ENCODE results near the gene MRPL12. TPM values are rescaled to one million over a fixed set of nuclear protein-coding genes. Genes with fewer than 3 reads are reported as not detected.
A peak's percentile ranks its signal among the peaks of the same experiment; 100 is the strongest.

MRPL12 gene
- total and polyA plus RNA-seq, 9 donors, result 10.2 to 65.8 (median 57.5) TPM

GRCh38 chr17:81680150-81680549, 23.0 kb upstream of the MRPL12 start:
- Histone ChIP-seq H3K36me3 (ENCODE audit: control insufficient read depth, insufficient read depth, low read length) (peaks cover 11% of the 10 kb centered on the region), H3K9me3 (replicated peaks; ENCODE audit: control insufficient read depth, low read depth, low read length) (no peaks in the 10 kb centered on the region), H3K27me3 (ENCODE audit: control insufficient read depth, insufficient read depth, low read length) (no peaks in the 10 kb centered on the region), H3K27ac (ENCODE audit: low read length) (no peak overlapping the region), H3K4me3 (ENCODE audit: low read length) (no peak overlapping the region), H3K4me1 (ENCODE audit: control insufficient read depth, insufficient read depth, low read length) (peaks cover 21% of the 10 kb centered on the region)
- WGBS (ENCODE audit: insufficient coverage), result 82% methylated on average over 11 of the region's 11 CpGs
- no peak for DNase-seq

- DNase-seq, result no peak
- H3K4me1 ChIP-seq (ENCODE audit: control insufficient read depth, insufficient read depth, low read length), result peaks cover 26% of the 10 kb centered on the region
- no peaks in the 10 kb centered on the region for H3K9me3 ChIP-seq (replicated peaks; ENCODE audit: control insufficient read depth, low read depth, low read length)
Measured at GRCh38 chr17:81681672-81682071, 21.5 kb upstream of the MRPL12 start.

GRCh38 chr17:81682565-81683207, 20.5 kb upstream of the MRPL12 start:
- H3K27ac ChIP-seq (ENCODE audit: low read length), result no peak overlapping the region
- 37% methylated on average over 16 of the region's 19 CpGs for WGBS (ENCODE audit: insufficient coverage)
- no peaks in the 10 kb centered on the region for H3K27me3 ChIP-seq (ENCODE audit: control insufficient read depth, insufficient read depth, low read length)
- peaks cover 34% of the 10 kb centered on the region for H3K36me3 ChIP-seq (ENCODE audit: control insufficient read depth, insufficient read depth, low read length)
- peak overlapping the region; percentile 76 for H3K4me3 ChIP-seq (ENCODE audit: low read length)
- DNase-seq, result no peak
- H3K9me3 ChIP-seq (replicated peaks; ENCODE audit: control insufficient read depth, low read depth, low read length), result no peaks in the 10 kb centered on the region
- H3K4me1 ChIP-seq (ENCODE audit: control insufficient read depth, insufficient read depth, low read length), result peaks cover 26% of the 10 kb centered on the region

More at GRCh38 chr17:81681672-81682071, 21.5 kb upstream of the MRPL12 start:
- WGBS (ENCODE audit: insufficient coverage), result 73% methylated on average over 15 of the region's 17 CpGs
- Histone ChIP-seq H3K36me3 (ENCODE audit: control insufficient read depth, insufficient read depth, low read length) (peaks cover 24% of the 10 kb centered on the region), H3K27ac (ENCODE audit: low read length) (no peak overlapping the region), H3K27me3 (ENCODE audit: control insufficient read depth, insufficient read depth, low read length) (no peaks in the 10 kb centered on the region), H3K4me3 (ENCODE audit: low read length) (no peak overlapping the region)

GRCh38 chr17:81683208-81683583, 20.0 kb upstream of the MRPL12 start:
- no peaks in the 10 kb centered on the region for H3K9me3 ChIP-seq (replicated peaks; ENCODE audit: control insufficient read depth, low read depth, low read length)
- H3K27ac ChIP-seq (ENCODE audit: low read length), result peak overlapping the region; percentile 32
- DNase-seq, result no peak
- H3K4me1 ChIP-seq (ENCODE audit: control insufficient read depth, insufficient read depth, low read length), result peaks cover 26% of the 10 kb centered on the region
- H3K4me3 ChIP-seq (ENCODE audit: low read length), result peak overlapping the region; percentile 76
- H3K36me3 ChIP-seq (ENCODE audit: control insufficient read depth, insufficient read depth, low read length), result peaks cover 39% of the 10 kb centered on the region
- H3K27me3 ChIP-seq (ENCODE audit: control insufficient read depth, insufficient read depth, low read length), result no peaks in the 10 kb centered on the region
- WGBS (ENCODE audit: insufficient coverage), result 0% methylated on average over 37 of the region's 37 CpGs

GRCh38 chr17:81683584-81684441, 19.4 kb upstream of the MRPL12 start, which contains the start of the genes ARL16 and HGS:
Gene ARL16, minus strand, starts transcription at chr17:81683797. Its CDS starts 44 bp downstream, at chr17:81683753.
Gene HGS, plus strand, starts transcription at chr17:81684011. Its CDS starts 56 bp downstream, at chr17:81684067.
- H3K9me3 ChIP-seq (replicated peaks; ENCODE audit: control insufficient read depth, low read depth, low read length), result no peaks in the 10 kb centered on the region
- no peaks in the 10 kb centered on the region for H3K27me3 ChIP-seq (ENCODE audit: control insufficient read depth, insufficient read depth, low read length)
- H3K36me3 ChIP-seq (ENCODE audit: control insufficient read depth, insufficient read depth, low read length), result peaks cover 45% of the 10 kb centered on the region
- DNase-seq, result peak; percentile 100
- H3K27ac ChIP-seq (ENCODE audit: low read length), result peak within 1 kb of the TSS; percentile 32
- WGBS (ENCODE audit: insufficient coverage), result under 1% methylated on average over 112 of the region's 112 CpGs
- H3K4me3 ChIP-seq (ENCODE audit: low read length), result peak within 1 kb of the TSS; percentile 76
- peaks cover 26% of the 10 kb centered on the region for H3K4me1 ChIP-seq (ENCODE audit: control insufficient read depth, insufficient read depth, low read length)

- peaks cover 52% of the 10 kb centered on the region for H3K36me3 ChIP-seq (ENCODE audit: control insufficient read depth, insufficient read depth, low read length)
- H3K27me3 ChIP-seq (ENCODE audit: control insufficient read depth, insufficient read depth, low read length), result no peaks in the 10 kb centered on the region
- peak overlapping the region; percentile 76 for H3K4me3 ChIP-seq (ENCODE audit: low read length)
- 4% methylated on average over 16 of the region's 16 CpGs for WGBS (ENCODE audit: insufficient coverage)
- no peak for DNase-seq
- peaks cover 26% of the 10 kb centered on the region for H3K4me1 ChIP-seq (ENCODE audit: control insufficient read depth, insufficient read depth, low read length)
- H3K9me3 ChIP-seq (replicated peaks; ENCODE audit: control insufficient read depth, low read depth, low read length), result no peaks in the 10 kb centered on the region
- peak overlapping the region; percentile 13 for H3K27ac ChIP-seq (ENCODE audit: low read length)
Measured at GRCh38 chr17:81684442-81684911, 18.7 kb upstream of the MRPL12 start.

GRCh38 chr17:81685108-81685507, 18.1 kb upstream of the MRPL12 start:
- no peaks in the 10 kb centered on the region for H3K9me3 ChIP-seq (replicated peaks; ENCODE audit: control insufficient read depth, low read depth, low read length)
- WGBS (ENCODE audit: insufficient coverage), result 84% methylated on average over 11 of the region's 12 CpGs
- H3K27ac ChIP-seq (ENCODE audit: low read length), result no peak overlapping the region
- H3K36me3 ChIP-seq (ENCODE audit: control insufficient read depth, insufficient read depth, low read length), result peaks cover 58% of the 10 kb centered on the region
- H3K4me1 ChIP-seq (ENCODE audit: control insufficient read depth, insufficient read depth, low read length), result peaks cover 26% of the 10 kb centered on the region
- peak overlapping the region; percentile 76 for H3K4me3 ChIP-seq (ENCODE audit: low read length)
- DNase-seq, result no peak
- no peaks in the 10 kb centered on the region for H3K27me3 ChIP-seq (ENCODE audit: control insufficient read depth, insufficient read depth, low read length)

- H3K27ac ChIP-seq (ENCODE audit: low read length), result no peak overlapping the region
- no peaks in the 10 kb centered on the region for H3K9me3 ChIP-seq (replicated peaks; ENCODE audit: control insufficient read depth, low read depth, low read length)
- peaks cover 26% of the 10 kb centered on the region for H3K4me1 ChIP-seq (ENCODE audit: control insufficient read depth, insufficient read depth, low read length)
- DNase-seq, result no peak
- 92% methylated on average over 20 of the region's 20 CpGs for WGBS (ENCODE audit: insufficient coverage)
- no peaks in the 10 kb centered on the region for H3K27me3 ChIP-seq (ENCODE audit: control insufficient read depth, insufficient read depth, low read length)
- H3K4me3 ChIP-seq (ENCODE audit: low read length), result no peak overlapping the region
- peaks cover 63% of the 10 kb centered on the region for H3K36me3 ChIP-seq (ENCODE audit: control insufficient read depth, insufficient read depth, low read length)
Measured at GRCh38 chr17:81686614-81687013, 16.6 kb upstream of the MRPL12 start.

GRCh38 chr17:81687770-81688541, 15.2 kb upstream of the MRPL12 start:
- Histone ChIP-seq H3K27me3 (ENCODE audit: control insufficient read depth, insufficient read depth, low read length) (no peaks in the 10 kb centered on the region), H3K36me3 (ENCODE audit: control insufficient read depth, insufficient read depth, low read length) (peaks cover 76% of the 10 kb centered on the region), H3K4me3 (ENCODE audit: low read length) (no peak overlapping the region), H3K4me1 (ENCODE audit: control insufficient read depth, insufficient read depth, low read length) (peaks cover 14% of the 10 kb centered on the region), H3K9me3 (replicated peaks; ENCODE audit: control insufficient read depth, low read depth, low read length) (no peaks in the 10 kb centered on the region), H3K27ac (ENCODE audit: low read length) (no peak overlapping the region)
- no peak for DNase-seq
- WGBS (ENCODE audit: insufficient coverage), result 90% methylated on average over 40 of the region's 41 CpGs

All from muscle of leg (tissue), 11 donors.